Transverse colon (tissue), 3 donors: ENCODE data around the gene ZFAND3.

ENCODE experiments used
- CTCF ChIP-seq, 5 experiments: fragments of 200-600 bp in 3 of 5; fragments of 450-650 bp in 2 of 5; sonication (generic) in 3 of 5; IDR thresholded peaks; 1 replicate in 2 of 5; 2 replicates in 3 of 5; pipeline ENCODE4 v1.5.1; 2016 to 2017; ENCODE audit warnings: antibody characterized with exemption in 5 of 5, inconsistent platforms in 3 of 5, mild to moderate bottlenecking in 2 of 5, moderate library complexity in 1 of 5
- POLR2A ChIP-seq: fragments of 450-650 bp; IDR thresholded peaks from one replicate; pipeline ENCODE4 v1.6.1; 2016; ENCODE audit warnings: antibody characterized with exemption, mild to moderate bottlenecking, moderate library complexity

- TF ChIP-seq POLR2A (no peak), CTCF (IDR thresholded peaks at IDR 0.05) (no peak)
Measured at GRCh38 chr6:37865504-37865903, 46.0 kb downstream of the ZFAND3 start.
